ENCODE measurements around the gene ABHD18. TPM values are rescaled to one million over a fixed set of nuclear protein-coding genes. Genes with fewer than 3 reads are reported as not detected.
"Not testable (repeated sequence)": the region's sequence is repeated elsewhere in the genome, so short reads cannot be mapped to it uniquely, and the experiment has no call there.

The ABHD18 gene
- total RNA-seq, 1 donor from 2014 or later, result 23.9 TPM

DNA sequence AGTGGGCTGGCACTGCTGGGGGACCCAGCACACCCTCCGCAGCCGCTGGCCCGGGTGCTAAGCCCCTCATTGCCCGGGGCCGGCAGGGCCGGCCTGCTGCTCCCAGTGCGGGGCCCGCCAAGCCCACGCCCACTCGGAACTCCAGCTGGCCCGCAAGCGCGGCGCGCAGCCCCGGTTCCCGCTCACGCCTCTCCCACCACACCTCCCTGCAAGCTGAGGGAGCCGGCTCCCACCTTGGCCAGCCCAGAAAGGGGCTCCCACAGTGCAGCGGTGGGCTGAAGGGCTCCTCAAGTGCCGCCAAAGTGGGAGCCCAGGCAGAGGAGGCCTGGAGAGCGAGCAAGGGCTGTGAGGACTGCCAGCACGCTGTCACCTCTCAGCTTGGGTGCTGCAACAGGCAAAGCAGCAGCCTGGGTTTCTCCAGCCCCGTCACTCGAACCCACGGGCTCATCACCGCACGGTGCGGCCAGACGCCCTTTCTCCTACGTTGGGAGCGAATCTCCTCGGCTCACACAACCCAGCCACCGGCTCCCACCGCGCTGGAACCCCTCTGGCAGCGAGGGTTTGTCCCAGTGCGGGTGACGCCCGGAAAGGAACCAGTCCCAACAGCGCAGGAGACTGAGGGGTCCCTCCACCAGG is 662 bp upstream of the ABHD18 start:
- not testable (repeated sequence) for H3K27me3 Mint-ChIP-seq (ENCODE audit: low read depth); DNase-seq (ENCODE audit: low spot score); H3K9me3 Mint-ChIP-seq
- intact Hi-C loops (cut with micrococcal nuclease), result loop anchor here (1.0 to 10.0 kb wide), 6 partner anchors 84 to 1130 kb away; partner anchors contain the start of genes C4orf33, HSPA4L, LARP1B and PLK4
- H3K4me3 Mint-ChIP-seq (ENCODE audit: low read depth), result peak overlapping the region; percentile 95
- peak overlapping the region; percentile 93 for H3K27ac Mint-ChIP-seq
- H3K4me1 Mint-ChIP-seq (ENCODE audit: low read depth), result peaks cover 26% of the 10 kb centered on the region
- peaks cover 28% of the 10 kb centered on the region for H3K36me3 Mint-ChIP-seq (ENCODE audit: low read depth)

DNA sequence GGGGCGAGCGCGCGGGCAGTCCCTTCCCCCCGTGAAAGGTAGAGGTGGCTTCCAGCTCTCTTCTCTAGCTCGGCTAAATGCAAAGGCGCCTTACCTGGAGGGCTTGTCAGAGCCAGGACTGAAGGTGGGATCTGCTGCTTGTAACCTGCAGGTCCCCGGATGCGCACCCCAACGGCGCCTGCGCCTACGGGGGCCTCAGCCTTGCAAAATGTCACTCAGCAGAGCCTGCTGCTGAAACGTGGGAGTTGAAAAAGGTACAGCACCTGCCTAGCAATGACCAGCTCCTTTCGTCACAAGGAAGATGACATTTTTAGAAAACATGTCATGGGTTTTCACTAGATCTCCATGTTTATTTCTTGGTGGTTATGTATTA is 583 bp downstream of the ABHD18 start:
- Mint-ChIP-seq H3K4me1 (ENCODE audit: low read depth) (peaks cover 26% of the 10 kb centered on the region), H3K9me3 (no peaks in the 10 kb centered on the region)
- intact Hi-C loops (cut with micrococcal nuclease), result loop anchor here (1.0 to 10.0 kb wide), 6 partner anchors 85 to 1129 kb away; partner anchors contain the start of genes C4orf33, HSPA4L, LARP1B and PLK4

DNA sequence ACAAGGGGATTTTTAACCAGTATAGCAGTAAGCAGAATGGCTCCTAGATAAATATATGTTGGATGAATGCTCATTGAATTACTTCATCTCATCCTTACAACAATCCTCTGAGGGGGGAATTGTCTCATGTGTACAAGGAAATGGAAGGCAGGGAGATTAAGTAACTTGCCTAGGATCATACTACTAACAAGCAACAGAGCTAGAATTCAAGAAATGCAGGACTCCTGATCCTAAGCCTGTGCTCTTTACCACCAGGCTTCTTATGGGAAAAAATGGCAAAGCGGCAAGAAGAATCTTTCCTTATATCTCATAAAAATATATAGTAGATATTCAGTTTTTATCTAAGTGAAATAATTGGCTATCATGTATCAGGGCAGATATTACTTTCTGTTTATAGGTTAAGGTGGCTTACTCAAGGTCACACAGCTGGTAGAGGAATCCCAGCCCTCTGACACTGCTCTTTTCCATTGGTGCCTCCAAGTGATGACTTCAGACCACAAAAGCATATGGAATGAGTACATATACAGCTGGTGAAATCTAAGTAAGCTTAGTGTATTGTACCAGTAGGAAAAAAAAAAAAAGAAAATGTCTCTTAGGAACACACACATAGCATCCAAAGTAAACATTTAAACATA is 2.1 kb downstream of the ABHD18 start:
- intact Hi-C loops (cut with micrococcal nuclease), result loop anchor here (10.0 kb wide), 1 partner anchor 1128 kb away; the partner anchor contains the start of genes C4orf33 and SCLT1
- no peaks in the 10 kb centered on the region for H3K9me3 Mint-ChIP-seq

More for the DNA sequence above, 583 bp downstream of the ABHD18 start:
- peak; percentile 63 for DNase-seq (ENCODE audit: low spot score)
- Mint-ChIP-seq H3K4me3 (ENCODE audit: low read depth) (peak overlapping the region; percentile 95), H3K36me3 (ENCODE audit: low read depth) (peaks cover 27% of the 10 kb centered on the region), H3K27me3 (ENCODE audit: low read depth) (no peaks in the 10 kb centered on the region), H3K27ac (peak overlapping the region; percentile 93)

DNA sequence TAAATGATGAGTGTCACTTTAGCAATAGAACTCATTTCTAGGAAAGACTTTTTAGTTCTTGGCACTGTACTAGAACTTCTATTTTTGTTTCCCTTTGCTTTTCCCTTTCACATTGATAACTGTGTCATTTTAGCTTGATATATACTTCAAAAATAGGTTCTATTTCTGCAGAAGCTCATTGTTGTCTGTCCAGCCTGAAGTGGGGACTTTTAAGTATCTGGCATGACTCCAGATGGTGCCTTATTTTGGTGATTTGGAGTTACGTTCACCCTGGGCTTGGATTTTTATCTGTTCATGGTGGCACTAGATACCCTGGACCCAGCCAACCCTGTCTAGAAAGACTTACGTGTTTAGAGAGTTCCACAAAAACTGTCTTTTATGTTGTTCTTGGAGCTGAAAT is 3.4 kb downstream of the ABHD18 start:
- H3K27ac Mint-ChIP-seq, result no peak overlapping the region
- no peaks in the 10 kb centered on the region for H3K27me3 Mint-ChIP-seq (ENCODE audit: low read depth)
- intact Hi-C loops (cut with micrococcal nuclease), result loop anchor here (10.0 kb wide), 1 partner anchor 1126 kb away; the partner anchor contains the start of genes C4orf33 and SCLT1
- no peak for DNase-seq (ENCODE audit: low spot score)
- no peak overlapping the region for H3K4me3 Mint-ChIP-seq (ENCODE audit: low read depth)
- H3K9me3 Mint-ChIP-seq, result no peaks in the 10 kb centered on the region
- H3K4me1 Mint-ChIP-seq (ENCODE audit: low read depth), result peaks cover 19% of the 10 kb centered on the region
- peaks cover 22% of the 10 kb centered on the region for H3K36me3 Mint-ChIP-seq (ENCODE audit: low read depth)

More for the DNA sequence above, 2.1 kb downstream of the ABHD18 start:
- Mint-ChIP-seq H3K36me3 (ENCODE audit: low read depth) (peaks cover 25% of the 10 kb centered on the region), H3K27me3 (ENCODE audit: low read depth) (no peaks in the 10 kb centered on the region), H3K4me1 (ENCODE audit: low read depth) (peaks cover 26% of the 10 kb centered on the region), H3K4me3 (ENCODE audit: low read depth) (peak overlapping the region; percentile 31), H3K27ac (no peak overlapping the region)
- DNase-seq (ENCODE audit: low spot score), result no peak

DNA sequence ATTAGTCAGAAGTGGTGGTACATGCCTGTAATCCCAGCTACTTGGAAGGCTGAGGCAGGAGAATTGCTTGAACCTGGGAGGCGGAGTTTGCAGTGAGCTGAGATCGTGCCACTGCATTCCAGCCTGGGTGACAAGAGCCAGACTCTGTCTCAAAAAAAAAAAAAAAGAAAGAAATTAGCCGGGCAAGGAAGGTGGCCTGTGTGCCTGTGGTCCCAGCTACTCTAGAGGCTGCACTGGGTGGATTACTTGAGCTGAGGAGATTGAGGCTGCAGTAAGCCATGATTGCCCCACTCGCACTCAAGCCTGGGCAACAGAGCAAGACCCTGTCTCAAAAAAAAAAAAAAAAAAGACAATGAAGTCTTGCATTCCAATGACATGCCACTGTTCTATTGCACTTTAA is 5.7 kb downstream of the ABHD18 start:
- Mint-ChIP-seq H3K36me3 (ENCODE audit: low read depth) (peaks cover 32% of the 10 kb centered on the region), H3K4me1 (ENCODE audit: low read depth) (peaks cover 20% of the 10 kb centered on the region)
- DNase-seq (ENCODE audit: low spot score); H3K27me3 Mint-ChIP-seq (ENCODE audit: low read depth); intact Hi-C loops (cut with micrococcal nuclease); H3K4me3 Mint-ChIP-seq (ENCODE audit: low read depth); H3K9me3 Mint-ChIP-seq; H3K27ac Mint-ChIP-seq: not testable (repeated sequence)

DNA sequence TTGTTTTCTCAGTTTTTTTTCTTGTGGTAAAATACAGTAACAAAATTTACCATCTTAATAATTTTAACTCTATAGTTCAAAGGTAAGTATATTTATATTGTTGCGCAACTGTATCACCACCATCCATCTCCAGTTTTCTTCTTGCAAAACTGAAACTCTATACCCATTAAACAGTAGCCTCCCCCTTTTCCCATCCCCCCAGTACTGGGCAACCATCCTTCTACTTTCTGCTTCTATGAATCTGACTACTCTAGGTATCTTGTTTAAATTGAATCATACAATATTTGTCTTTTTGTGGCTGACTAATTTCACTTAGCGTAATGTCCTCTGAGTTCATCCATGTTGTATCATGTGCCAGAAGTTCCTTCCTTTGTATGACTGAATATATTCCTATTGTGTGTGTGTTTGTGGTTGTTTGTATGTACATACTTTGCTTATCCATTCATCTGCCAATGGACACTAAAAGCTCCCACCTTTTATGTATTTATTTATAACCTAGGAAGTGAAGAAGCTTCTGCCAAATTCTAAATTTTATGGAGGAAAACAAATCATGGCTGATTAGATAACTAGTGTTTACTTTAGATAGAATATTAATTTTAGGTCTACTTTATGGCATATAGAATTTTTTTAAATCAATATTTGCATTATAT is 10.0 kb downstream of the ABHD18 start:
- no peaks in the 10 kb centered on the region for H3K27me3 Mint-ChIP-seq (ENCODE audit: low read depth)
- intact Hi-C loops (cut with micrococcal nuclease), result no loop called here
- H3K9me3 Mint-ChIP-seq, result no peaks in the 10 kb centered on the region
- DNase-seq (ENCODE audit: low spot score), result no peak
- H3K27ac Mint-ChIP-seq, result no peak overlapping the region
- peaks cover 38% of the 10 kb centered on the region for H3K36me3 Mint-ChIP-seq (ENCODE audit: low read depth)
- H3K4me1 Mint-ChIP-seq (ENCODE audit: low read depth), result peaks cover 6% of the 10 kb centered on the region
- no peak overlapping the region for H3K4me3 Mint-ChIP-seq (ENCODE audit: low read depth)

DNA sequence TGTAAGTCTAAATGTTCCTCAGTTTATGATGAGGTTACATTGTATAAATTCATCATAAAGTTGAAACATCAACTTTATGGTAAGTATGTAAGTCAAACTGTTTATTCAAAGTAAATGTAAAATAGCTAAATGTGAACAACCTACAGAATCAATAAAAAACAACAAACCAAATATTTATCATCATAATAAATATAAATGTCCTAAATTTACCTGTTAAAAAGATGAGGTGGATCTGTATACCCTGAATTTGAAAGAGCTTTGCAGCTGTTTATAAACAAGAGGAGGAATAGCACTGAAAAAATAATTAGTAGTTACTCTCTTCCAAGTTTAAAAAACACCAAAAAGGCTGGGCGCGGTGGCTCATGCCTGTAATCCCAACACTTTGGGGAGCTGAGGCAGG is 13.7 kb downstream of the ABHD18 start:
- peaks cover 3% of the 10 kb centered on the region for H3K4me1 Mint-ChIP-seq (ENCODE audit: low read depth)
- no peaks in the 10 kb centered on the region for H3K9me3 Mint-ChIP-seq
- intact Hi-C loops (cut with micrococcal nuclease), result no loop called here
- DNase-seq (ENCODE audit: low spot score), result no peak
- no peaks in the 10 kb centered on the region for H3K27me3 Mint-ChIP-seq (ENCODE audit: low read depth)
- no peak overlapping the region for H3K27ac Mint-ChIP-seq
- H3K4me3 Mint-ChIP-seq (ENCODE audit: low read depth), result no peak overlapping the region
- H3K36me3 Mint-ChIP-seq (ENCODE audit: low read depth), result peaks cover 24% of the 10 kb centered on the region

DNA sequence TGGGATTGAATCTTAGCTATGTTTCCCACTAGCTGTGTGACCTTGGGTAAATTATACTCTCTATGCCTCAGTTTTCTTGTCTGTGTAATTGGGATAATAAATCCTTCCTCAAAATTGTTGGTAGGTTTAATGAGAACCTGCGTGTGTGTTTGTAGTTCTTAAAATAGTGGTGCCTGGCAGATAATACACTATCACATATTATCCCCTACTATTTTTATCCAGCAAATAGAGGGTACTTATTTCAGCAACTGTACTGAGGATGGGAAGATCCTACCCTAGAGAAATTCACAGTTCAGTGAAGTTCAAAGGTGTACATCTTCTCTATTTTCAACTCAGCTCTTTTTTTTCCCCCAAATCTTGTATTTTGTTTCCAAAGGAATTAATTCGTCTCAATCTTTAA is 17.2 kb downstream of the ABHD18 start:
- intact Hi-C loops (cut with micrococcal nuclease), result no loop called here
- H3K9me3 Mint-ChIP-seq, result no peaks in the 10 kb centered on the region
- H3K27me3 Mint-ChIP-seq (ENCODE audit: low read depth), result no peaks in the 10 kb centered on the region
- no peaks in the 10 kb centered on the region for H3K4me1 Mint-ChIP-seq (ENCODE audit: low read depth)
- DNase-seq (ENCODE audit: low spot score), result no peak
- H3K4me3 Mint-ChIP-seq (ENCODE audit: low read depth), result no peak overlapping the region
- no peak overlapping the region for H3K27ac Mint-ChIP-seq
- peaks cover 22% of the 10 kb centered on the region for H3K36me3 Mint-ChIP-seq (ENCODE audit: low read depth)

DNA sequence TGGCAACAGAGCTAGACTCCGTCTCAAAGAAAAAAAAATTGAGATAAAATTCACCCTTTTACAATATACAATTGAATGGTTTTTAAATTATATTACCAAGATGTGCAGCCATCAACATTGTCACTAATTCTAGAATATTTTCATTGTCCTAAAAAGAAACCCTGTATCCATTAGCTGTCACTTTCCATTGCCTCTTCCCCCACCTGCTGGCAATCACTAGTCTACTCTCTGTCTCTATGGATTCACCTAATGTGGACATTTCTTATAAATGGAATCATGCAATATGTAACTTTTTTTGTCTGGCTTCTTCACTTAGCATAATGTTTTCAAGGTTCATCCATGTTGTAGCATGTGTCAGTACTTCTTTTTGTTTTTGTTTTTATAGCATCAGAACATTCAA is 20.8 kb downstream of the ABHD18 start:
- intact Hi-C loops (cut with micrococcal nuclease), result no loop called here

DNA sequence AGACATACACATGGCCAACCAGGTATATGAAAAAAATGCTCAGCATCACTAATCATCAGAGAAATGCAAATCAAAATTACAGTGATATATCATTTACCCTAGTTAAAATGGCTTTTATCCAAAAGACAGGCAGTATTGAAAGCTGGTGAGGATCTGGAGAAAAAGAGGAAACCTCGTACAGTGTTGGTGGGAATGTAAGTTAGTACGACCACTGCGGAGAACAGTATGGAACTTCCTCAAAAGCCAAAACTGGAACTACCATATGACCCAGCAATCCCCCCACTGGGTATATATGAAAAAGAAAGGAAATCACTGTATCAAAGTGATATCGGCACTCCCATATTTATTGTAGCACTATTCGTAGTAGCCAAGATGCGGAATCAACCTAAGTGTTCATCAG is 23.4 kb downstream of the ABHD18 start:
- Mint-ChIP-seq H3K27ac (no peak overlapping the region), H3K4me3 (ENCODE audit: low read depth) (no peak overlapping the region), H3K27me3 (ENCODE audit: low read depth) (no peaks in the 10 kb centered on the region), H3K36me3 (ENCODE audit: low read depth) (peaks cover 41% of the 10 kb centered on the region), H3K9me3 (no peaks in the 10 kb centered on the region), H3K4me1 (ENCODE audit: low read depth) (peaks cover 6% of the 10 kb centered on the region)
- intact Hi-C loops (cut with micrococcal nuclease), result no loop called here
- no peak for DNase-seq (ENCODE audit: low spot score)

More for the DNA sequence above, 20.8 kb downstream of the ABHD18 start:
- Mint-ChIP-seq H3K9me3 (no peaks in the 10 kb centered on the region), H3K27ac (no peak overlapping the region), H3K36me3 (ENCODE audit: low read depth) (peaks cover 29% of the 10 kb centered on the region), H3K4me1 (ENCODE audit: low read depth) (peaks cover 2% of the 10 kb centered on the region), H3K27me3 (ENCODE audit: low read depth) (no peaks in the 10 kb centered on the region), H3K4me3 (ENCODE audit: low read depth) (no peak overlapping the region)
- DNase-seq (ENCODE audit: low spot score), result no peak

DNA sequence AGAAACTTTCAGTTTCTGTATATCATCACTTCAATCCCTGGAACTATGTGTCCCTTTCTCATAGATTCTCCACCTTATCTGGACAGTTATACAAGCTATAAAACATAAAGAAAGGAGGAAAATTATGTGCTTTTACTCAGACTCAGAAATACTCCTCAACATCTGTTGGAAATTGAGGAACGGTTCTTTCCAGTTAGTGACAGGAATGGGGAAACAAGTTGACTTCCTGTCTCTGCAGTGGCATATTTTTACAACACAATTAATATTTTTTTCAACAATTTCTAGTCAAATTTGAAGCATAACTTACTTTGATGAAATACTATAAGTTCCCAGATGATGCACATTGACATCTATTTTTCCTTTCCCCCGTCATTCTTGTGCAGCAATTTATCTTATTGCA is 27.9 kb downstream of the ABHD18 start:
- Mint-ChIP-seq H3K9me3 (peaks cover 13% of the 10 kb centered on the region), H3K27me3 (ENCODE audit: low read depth) (no peaks in the 10 kb centered on the region), H3K36me3 (ENCODE audit: low read depth) (peaks cover 51% of the 10 kb centered on the region), H3K4me1 (ENCODE audit: low read depth) (peaks cover 14% of the 10 kb centered on the region), H3K27ac (no peak overlapping the region), H3K4me3 (ENCODE audit: low read depth) (no peak overlapping the region)
- DNase-seq (ENCODE audit: low spot score), result no peak
- intact Hi-C loops (cut with micrococcal nuclease), result no loop called here

DNA sequence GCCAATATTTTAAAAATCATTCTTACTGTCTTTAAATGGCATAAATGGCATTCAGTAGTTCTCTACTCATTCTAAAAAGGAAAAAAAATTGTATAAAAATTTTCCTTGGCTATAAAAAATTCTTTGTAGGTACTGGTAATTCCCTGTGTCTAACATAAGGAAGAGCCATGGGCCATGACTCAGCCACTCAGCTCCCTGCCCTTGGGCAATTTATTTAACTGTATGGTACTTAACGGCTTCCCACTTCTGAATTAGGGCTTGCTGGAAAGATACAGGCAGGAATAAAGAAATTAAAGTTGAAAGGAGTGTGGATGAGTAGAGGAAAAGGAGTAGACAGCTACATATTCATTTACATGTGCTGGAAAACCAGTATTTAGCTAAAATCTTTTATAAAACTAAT is 30.6 kb downstream of the ABHD18 start:
- Mint-ChIP-seq H3K4me3 (ENCODE audit: low read depth) (no peak overlapping the region), H3K36me3 (ENCODE audit: low read depth) (peaks cover 63% of the 10 kb centered on the region), H3K27ac (no peak overlapping the region), H3K27me3 (ENCODE audit: low read depth) (no peaks in the 10 kb centered on the region), H3K9me3 (peaks cover 20% of the 10 kb centered on the region), H3K4me1 (ENCODE audit: low read depth) (peaks cover 15% of the 10 kb centered on the region)
- intact Hi-C loops (cut with micrococcal nuclease), result no loop called here
- DNase-seq (ENCODE audit: low spot score), result no peak

DNA sequence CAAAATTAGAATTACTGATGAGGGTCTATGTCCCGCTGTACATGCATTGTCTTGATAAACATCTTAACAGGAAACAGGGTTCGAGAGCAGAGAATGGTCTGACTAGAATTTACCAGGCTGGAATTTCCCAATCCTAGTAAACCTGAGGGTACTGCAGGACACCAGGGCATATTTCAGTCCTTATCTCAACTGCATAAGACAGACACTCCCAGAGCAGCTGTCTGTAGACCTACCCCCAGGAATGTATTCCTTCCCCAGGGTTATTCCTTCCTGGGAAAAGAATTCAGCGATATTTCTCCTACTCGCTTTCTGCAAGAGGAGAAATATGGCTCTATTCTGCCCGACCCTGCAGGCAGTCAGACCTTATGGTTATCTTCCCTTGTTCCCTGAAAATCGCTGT is 31.3 kb downstream of the ABHD18 start:
- H3K4me3 Mint-ChIP-seq (ENCODE audit: low read depth); DNase-seq (ENCODE audit: low spot score); H3K27ac Mint-ChIP-seq; intact Hi-C loops (cut with micrococcal nuclease); H3K27me3 Mint-ChIP-seq (ENCODE audit: low read depth): not testable (repeated sequence)
- peaks cover 22% of the 10 kb centered on the region for H3K4me1 Mint-ChIP-seq (ENCODE audit: low read depth)
- peaks cover 65% of the 10 kb centered on the region for H3K36me3 Mint-ChIP-seq (ENCODE audit: low read depth)
- peaks cover 20% of the 10 kb centered on the region for H3K9me3 Mint-ChIP-seq

Measured in activated T-helper 2 cell treated with anti-CD3 and anti-CD28 coated beads, Interferon-gamma antibody, Interleukin-2, Interleukin-4, amounts not matched to agents 10 μg/mL and 5 μg/mL and 100 μg/mL, durations not matched to agents 14 hours and 24 hours and 36 hours (primary cell).